ENCODE results near the gene RNPEP. TPM values are rescaled to one million over a fixed set of nuclear protein-coding genes. Genes with fewer than 3 reads are reported as not detected.
"Not testable (repeated sequence)": the region's sequence is repeated elsewhere in the genome, so short reads cannot be mapped to it uniquely, and the experiment has no call there.

RNPEP gene
- total and polyA plus RNA-seq, 4 donors = 19.1 to 41.4 (median 36.9) TPM

GRCh38 chr1:201955009-201955728 is 27.3 kb upstream of the RNPEP start, which contains the start of gene TIMM17A:
TSS of gene TIMM17A (plus strand) at chr1:201955503. CDS start at chr1:201955527, 24 bp downstream.
- Histone ChIP-seq H3K4me1 (ENCODE audit: control insufficient read depth, insufficient read depth, low read length) (peaks cover 6% of the 10 kb centered on the region), H3K27ac (ENCODE audit: low read depth, low read length) (peak within 1 kb of the TSS; percentile 88), H3K9me3 (ENCODE audit: control insufficient read depth, insufficient read depth, low read length) (no peaks in the 10 kb centered on the region), H3K4me3 (ENCODE audit: low read depth, low read length) (peak within 1 kb of the TSS; percentile 100), H3K36me3 (ENCODE audit: control insufficient read depth, insufficient read depth, low read length) (peaks cover 20% of the 10 kb centered on the region), H3K27me3 (ENCODE audit: control insufficient read depth, insufficient read depth, low read length) (no peaks in the 10 kb centered on the region)
- peak; percentile 91 to 99 (median 96) for DNase-seq (ENCODE audit: low read depth in 4 of 6, low spot score in 6 of 6)
- 0% methylated on average over 40 of the region's 43 CpGs for WGBS (ENCODE audit: insufficient coverage)

DNA sequence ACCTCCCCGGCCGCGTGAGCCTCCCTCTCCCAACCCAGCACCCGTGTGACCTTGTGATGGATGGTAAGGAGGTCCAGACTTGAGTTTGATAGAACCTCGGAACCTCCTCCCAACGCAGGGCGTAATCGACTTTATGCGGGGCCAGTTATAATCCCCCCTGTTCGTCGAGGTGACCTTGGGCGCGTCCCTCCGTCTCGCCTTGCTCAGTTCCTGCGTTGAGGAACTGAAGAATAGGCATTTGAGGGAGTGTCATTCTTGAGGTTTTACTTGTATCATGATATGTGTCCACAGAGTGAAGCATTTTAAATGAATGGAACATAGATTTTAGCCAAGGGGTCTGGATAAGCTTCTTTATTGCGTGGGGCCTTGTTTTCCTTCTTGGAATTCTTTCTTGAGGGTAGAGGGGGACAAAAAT is 26.7 kb upstream of the RNPEP start:
- WGBS (ENCODE audit: insufficient coverage) = 0% methylated on average over 13 of the region's 17 CpGs

DNA sequence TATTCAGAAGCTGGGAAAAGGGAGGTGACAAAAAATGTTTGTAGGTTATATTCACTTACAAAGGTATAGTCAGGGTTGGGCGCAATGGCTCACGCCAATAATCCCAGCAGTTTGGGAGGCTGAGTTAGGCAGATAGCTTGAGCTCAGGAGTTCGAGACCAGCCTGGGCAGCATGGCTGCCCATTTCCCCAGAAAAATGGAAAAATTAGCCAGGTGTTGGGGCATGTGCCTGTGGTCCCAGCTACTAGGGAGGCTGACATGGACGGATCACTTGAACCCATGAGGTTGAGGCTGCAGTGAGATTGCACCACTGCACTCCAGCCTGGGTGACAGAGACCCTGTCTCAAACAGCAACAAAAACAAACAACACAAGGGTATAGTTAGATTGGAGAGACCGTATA is 24.1 kb upstream of the RNPEP start:
- no peaks in the 10 kb centered on the region for H3K9me3 ChIP-seq (ENCODE audit: control insufficient read depth, insufficient read depth, low read length)
- peaks cover 6% of the 10 kb centered on the region for H3K4me1 ChIP-seq (ENCODE audit: control insufficient read depth, insufficient read depth, low read length)
- peaks cover 41% of the 10 kb centered on the region for H3K36me3 ChIP-seq (ENCODE audit: control insufficient read depth, insufficient read depth, low read length)
- DNase-seq (ENCODE audit: low read depth in 4 of 6, low spot score in 6 of 6) = no peak
- 81% methylated on average over 3 of the region's 5 CpGs for WGBS (ENCODE audit: insufficient coverage)
- no peak overlapping the region for H3K27ac ChIP-seq (ENCODE audit: low read depth, low read length)
- H3K4me3 ChIP-seq (ENCODE audit: low read depth, low read length) = no peak overlapping the region
- no peaks in the 10 kb centered on the region for H3K27me3 ChIP-seq (ENCODE audit: control insufficient read depth, insufficient read depth, low read length)

More for the DNA sequence above, 26.7 kb upstream of the RNPEP start:
- DNase-seq (ENCODE audit: low read depth in 4 of 6, low spot score in 6 of 6) = no peak
- Histone ChIP-seq H3K4me3 (ENCODE audit: low read depth, low read length) (peak overlapping the region; percentile 100), H3K27me3 (ENCODE audit: control insufficient read depth, insufficient read depth, low read length) (no peaks in the 10 kb centered on the region), H3K36me3 (ENCODE audit: control insufficient read depth, insufficient read depth, low read length) (peaks cover 24% of the 10 kb centered on the region), H3K4me1 (ENCODE audit: control insufficient read depth, insufficient read depth, low read length) (peaks cover 6% of the 10 kb centered on the region), H3K27ac (ENCODE audit: low read depth, low read length) (peak overlapping the region; percentile 88), H3K9me3 (ENCODE audit: control insufficient read depth, insufficient read depth, low read length) (no peaks in the 10 kb centered on the region)

- peaks cover 60% of the 10 kb centered on the region for H3K36me3 ChIP-seq (ENCODE audit: control insufficient read depth, insufficient read depth, low read length)
- H3K4me3 ChIP-seq (ENCODE audit: low read depth, low read length); H3K27me3 ChIP-seq (ENCODE audit: control insufficient read depth, insufficient read depth, low read length); H3K27ac ChIP-seq (ENCODE audit: low read depth, low read length); H3K9me3 ChIP-seq (ENCODE audit: control insufficient read depth, insufficient read depth, low read length); DNase-seq (ENCODE audit: low read depth in 4 of 6, low spot score in 6 of 6); H3K4me1 ChIP-seq (ENCODE audit: control insufficient read depth, insufficient read depth, low read length): not testable (repeated sequence)
- 100% methylated on average over 4 of the region's 10 CpGs for WGBS (ENCODE audit: insufficient coverage)
Measured at GRCh38 chr1:201962382-201962781, 20.1 kb upstream of the RNPEP start.

GRCh38 chr1:201964261-201964660 is 18.2 kb upstream of the RNPEP start:
- no peaks in the 10 kb centered on the region for H3K4me1 ChIP-seq (ENCODE audit: control insufficient read depth, insufficient read depth, low read length)
- no peak overlapping the region for H3K4me3 ChIP-seq (ENCODE audit: low read depth, low read length)
- WGBS (ENCODE audit: insufficient coverage) = no CpG with 5 or more reads among the region's 1 CpG
- no peak overlapping the region for H3K27ac ChIP-seq (ENCODE audit: low read depth, low read length)
- peaks cover 58% of the 10 kb centered on the region for H3K36me3 ChIP-seq (ENCODE audit: control insufficient read depth, insufficient read depth, low read length)
- H3K9me3 ChIP-seq (ENCODE audit: control insufficient read depth, insufficient read depth, low read length) = no peaks in the 10 kb centered on the region
- no peaks in the 10 kb centered on the region for H3K27me3 ChIP-seq (ENCODE audit: control insufficient read depth, insufficient read depth, low read length)
- DNase-seq (ENCODE audit: low read depth in 4 of 6, low spot score in 6 of 6) = no peak

DNA sequence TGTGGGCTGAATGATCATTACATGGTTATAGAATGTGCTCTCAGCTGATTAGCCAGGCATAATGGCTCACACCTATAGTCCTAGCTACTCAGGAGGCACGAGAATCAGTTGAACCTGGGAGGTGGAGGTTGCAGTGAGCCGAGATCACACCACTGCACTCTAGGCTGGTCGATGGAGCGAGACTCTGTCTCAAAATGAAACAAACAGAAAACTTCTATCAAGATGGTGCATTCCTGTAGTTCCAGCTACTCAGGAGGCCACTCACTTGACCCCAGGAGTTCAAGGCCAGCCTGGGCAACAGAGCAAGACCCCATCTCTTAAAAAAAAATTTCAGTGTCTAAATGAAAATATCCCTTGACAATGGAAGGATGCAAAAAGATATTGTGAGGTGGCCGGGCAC is 16.3 kb upstream of the RNPEP start:
- Histone ChIP-seq H3K4me3 (ENCODE audit: low read depth, low read length) (no peak overlapping the region), H3K4me1 (ENCODE audit: control insufficient read depth, insufficient read depth, low read length) (no peaks in the 10 kb centered on the region), H3K27me3 (ENCODE audit: control insufficient read depth, insufficient read depth, low read length) (no peaks in the 10 kb centered on the region), H3K9me3 (ENCODE audit: control insufficient read depth, insufficient read depth, low read length) (no peaks in the 10 kb centered on the region), H3K36me3 (ENCODE audit: control insufficient read depth, insufficient read depth, low read length) (peaks cover 44% of the 10 kb centered on the region), H3K27ac (ENCODE audit: low read depth, low read length) (no peak overlapping the region)
- WGBS (ENCODE audit: insufficient coverage) = 94% methylated on average over 2 of the region's 5 CpGs
- no peak for DNase-seq (ENCODE audit: low read depth in 4 of 6, low spot score in 6 of 6)

- no peaks in the 10 kb centered on the region for H3K4me1 ChIP-seq (ENCODE audit: control insufficient read depth, insufficient read depth, low read length)
- no peak overlapping the region for H3K27ac ChIP-seq (ENCODE audit: low read depth, low read length)
- no peak overlapping the region for H3K4me3 ChIP-seq (ENCODE audit: low read depth, low read length)
- H3K9me3 ChIP-seq (ENCODE audit: control insufficient read depth, insufficient read depth, low read length) = no peaks in the 10 kb centered on the region
- H3K27me3 ChIP-seq (ENCODE audit: control insufficient read depth, insufficient read depth, low read length) = no peaks in the 10 kb centered on the region
- H3K36me3 ChIP-seq (ENCODE audit: control insufficient read depth, insufficient read depth, low read length) = peaks cover 31% of the 10 kb centered on the region
- 94% methylated on average over 12 of the region's 16 CpGs for WGBS (ENCODE audit: insufficient coverage)
- DNase-seq (ENCODE audit: low read depth in 4 of 6, low spot score in 6 of 6) = no peak
Measured at GRCh38 chr1:201968202-201968925, 14.1 kb upstream of the RNPEP start.

- Histone ChIP-seq H3K27ac (ENCODE audit: low read depth, low read length) (no peak overlapping the region), H3K9me3 (ENCODE audit: control insufficient read depth, insufficient read depth, low read length) (no peaks in the 10 kb centered on the region), H3K4me3 (ENCODE audit: low read depth, low read length) (no peak overlapping the region), H3K4me1 (ENCODE audit: control insufficient read depth, insufficient read depth, low read length) (no peaks in the 10 kb centered on the region), H3K27me3 (ENCODE audit: control insufficient read depth, insufficient read depth, low read length) (no peaks in the 10 kb centered on the region), H3K36me3 (ENCODE audit: control insufficient read depth, insufficient read depth, low read length) (peaks cover 22% of the 10 kb centered on the region)
- peak in 1 of 6 donors; percentile 18 for DNase-seq (ENCODE audit: low read depth in 4 of 6, low spot score in 6 of 6)
- WGBS (ENCODE audit: insufficient coverage) = 86% methylated on average over 4 of the region's 9 CpGs
Measured at GRCh38 chr1:201970334-201971159, 11.9 kb upstream of the RNPEP start.

GRCh38 chr1:201982082-201982622 is 296 bp upstream of the RNPEP start:
- H3K4me1 ChIP-seq (ENCODE audit: control insufficient read depth, insufficient read depth, low read length) = peaks cover 11% of the 10 kb centered on the region
- H3K27ac ChIP-seq (ENCODE audit: low read depth, low read length) = peak overlapping the region; percentile 82
- H3K36me3 ChIP-seq (ENCODE audit: control insufficient read depth, insufficient read depth, low read length) = peaks cover 6% of the 10 kb centered on the region
- no peaks in the 10 kb centered on the region for H3K27me3 ChIP-seq (ENCODE audit: control insufficient read depth, insufficient read depth, low read length)
- peak in 5 of 6 donors; percentile 29 to 85 (median 42) for DNase-seq (ENCODE audit: low read depth in 4 of 6, low spot score in 6 of 6)
- 7% methylated on average over 30 of the region's 31 CpGs for WGBS (ENCODE audit: insufficient coverage)
- H3K4me3 ChIP-seq (ENCODE audit: low read depth, low read length) = peak overlapping the region; percentile 65
- no peaks in the 10 kb centered on the region for H3K9me3 ChIP-seq (ENCODE audit: control insufficient read depth, insufficient read depth, low read length)

Data from spinal cord (tissue), 10 donors.